Stimulated activated CD8-positive, alpha-beta memory T cell treated with anti-CD3 and anti-CD28 coated beads, Interleukin-2, amount 100 ng/mL, for 48 hours (primary cell): Measurements from ENCODE around the gene PFN3.

Experiments
- DNase-seq, 2 donors: peaks; one replicate each; pipeline ENCODE4 v3.0.0-alpha.2; 2020; ENCODE audit warnings: low read depth in 2 of 2

The PFN3 gene

GRCh38 chr5:177437623-177438022 is 37.2 kb upstream of the PFN3 start:
- DNase-seq = no peak

- DNase-seq = no peak
Observed at GRCh38 chr5:177435847-177436536, 35.5 kb upstream of the PFN3 start.

GRCh38 chr5:177434942-177435738 is 34.7 kb upstream of the PFN3 start:
- no peak for DNase-seq

GRCh38 chr5:177434437-177434836 is 34.0 kb upstream of the PFN3 start:
- peak in 1 of 2 donors; percentile 53 for DNase-seq

- no peak for DNase-seq
Observed at GRCh38 chr5:177433658-177434217, 33.3 kb upstream of the PFN3 start.

- DNase-seq = no peak
Observed at GRCh38 chr5:177432839-177433657, 32.6 kb upstream of the PFN3 start.

- peak in 1 of 2 donors; percentile 60 for DNase-seq
Observed at GRCh38 chr5:177432143-177432838, 31.8 kb upstream of the PFN3 start.

GRCh38 chr5:177431317-177432142 is 31.1 kb upstream of the PFN3 start:
- DNase-seq = peak; percentile 64 to 78

- no peak for DNase-seq
Observed at GRCh38 chr5:177430972-177431316, 30.5 kb upstream of the PFN3 start.

- DNase-seq = no peak
Observed at GRCh38 chr5:177430140-177430951, 29.9 kb upstream of the PFN3 start.

GRCh38 chr5:177429248-177430040 is 29.0 kb upstream of the PFN3 start:
- DNase-seq = peak; percentile 78 to 85

GRCh38 chr5:177428574-177429217 is 28.2 kb upstream of the PFN3 start:
- no peak for DNase-seq

GRCh38 chr5:177427919-177428573 is 27.6 kb upstream of the PFN3 start:
- DNase-seq = no peak

GRCh38 chr5:177427211-177427822 is 26.9 kb upstream of the PFN3 start:
- DNase-seq = no peak

- DNase-seq = peak in 1 of 2 donors; percentile 53
Observed at GRCh38 chr5:177426566-177427210, 26.2 kb upstream of the PFN3 start, which contains the start of gene GRK6. GRK6 (plus strand) TSS chr5:177426676; CDS start chr5:177426846, 170 bp downstream.

- peak; percentile 98 to 99 for DNase-seq
Observed at GRCh38 chr5:177425801-177426565, 25.5 kb upstream of the PFN3 start.
